ENCODE measurements around the gene BACH2.

- TF ChIP-seq EZH2 (IDR thresholded peaks at IDR 0.05; ENCODE audit: insufficient read depth, poor library complexity, severe bottlenecking), result no peak
- no peak for TF ChIP-seq EZH2phosphoT487 (IDR thresholded peaks at IDR 0.05; ENCODE audit: insufficient read depth, low read depth)
Measured at GRCh38 chr6:90220273-90220672, 76.4 kb downstream of the BACH2 start.

All from GM23248 (cell line).